GM19239 (cell line): Measurements from ENCODE around the gene GPRASP3.

Source experiments
- DNase-seq: peaks from one replicate; pipeline ENCODE4 v3.0.0; 2011; ENCODE audit warnings: low spot score; ENCODE audit not compliant: insufficient read length
- FAIRE-seq: peaks from 2 replicates; lab custom pipeline; 2011; peaks lifted over from hg19 to GRCh38; lab: Jason Lieb, UNC

The GPRASP3 gene

GRCh38 chrX:102745857-102746584, 25.5 kb downstream of the GPRASP3 start:
- no peak for DNase-seq
- FAIRE-seq = no peak

- DNase-seq (no peak), FAIRE-seq (no peak)
Observed at GRCh38 chrX:102765217-102765616, 44.7 kb downstream of the GPRASP3 start.

GRCh38 chrX:102765809-102766208, 45.3 kb downstream of the GPRASP3 start:
- DNase-seq (no peak), FAIRE-seq (no peak)

GRCh38 chrX:102767287-102767686, 46.7 kb downstream of the GPRASP3 start:
- DNase-seq = no peak
- FAIRE-seq = no peak

GRCh38 chrX:102768987-102769761, 48.6 kb downstream of the GPRASP3 start:
- FAIRE-seq (peak; percentile 92), DNase-seq (peak; percentile 43)
